Measurements from ENCODE around the gene SMIM8. TPM values are rescaled to one million over a fixed set of nuclear protein-coding genes. Genes with fewer than 3 reads are reported as not detected.

SMIM8 gene
- total RNA-seq, 1 donor from 2014 or later = 31.7 TPM

- Histone ChIP-seq H3K4me1 (no peaks in the 10 kb centered on the region), H3K9me3 (ENCODE audit: low read depth) (no peaks in the 10 kb centered on the region), H3F3A (ENCODE audit: low read depth) (no peaks in the 10 kb centered on the region), H4K20me1 (ENCODE audit: low read depth) (no peaks in the 10 kb centered on the region), H3K79me2 (ENCODE audit: low read depth) (no peaks in the 10 kb centered on the region), H3K4me3 (no peak overlapping the region), H3K27ac (no peak overlapping the region), H3K4me2 (no peak overlapping the region), H3K27me3 (no peaks in the 10 kb centered on the region), H3K36me3 (no peaks in the 10 kb centered on the region), H3K9ac (no peak overlapping the region), H2AFZ (replicated peaks) (no peak overlapping the region)
- no peak overlapping the region for H3K4me3 Mint-ChIP-seq
- H3K9me3 Mint-ChIP-seq = no peaks in the 10 kb centered on the region
- H3K27me3 Mint-ChIP-seq (ENCODE audit: insufficient read depth, low read depth) = no peaks in the 10 kb centered on the region
- no peak for DNase-seq (ENCODE audit: low spot score)
- H3K27ac Mint-ChIP-seq = no peak overlapping the region
- H3K4me1 Mint-ChIP-seq = no peaks in the 10 kb centered on the region
- H3K36me3 Mint-ChIP-seq = no peaks in the 10 kb centered on the region
- no peak for TF ChIP-seq CTCF (IDR thresholded peaks at IDR 0.05)
- TF ChIP-seq EZH2 (IDR thresholded peaks at IDR 0.05) = no peak
- no peak for TF ChIP-seq EZH2phosphoT487 (IDR thresholded peaks at IDR 0.05)
Measured at GRCh38 chr6:87349896-87350295, 27.5 kb downstream of the SMIM8 start.

- Mint-ChIP-seq H3K4me3 (no peak overlapping the region), H3K4me1 (no peaks in the 10 kb centered on the region), H3K36me3 (no peaks in the 10 kb centered on the region), H3K27me3 (ENCODE audit: insufficient read depth, low read depth) (no peaks in the 10 kb centered on the region), H3K9me3 (no peaks in the 10 kb centered on the region), H3K27ac (no peak overlapping the region)
- Histone ChIP-seq H3K79me2 (ENCODE audit: low read depth) (no peaks in the 10 kb centered on the region), H3K27ac (no peak overlapping the region), H3K4me3 (no peak overlapping the region), H3F3A (ENCODE audit: low read depth) (no peaks in the 10 kb centered on the region), H2AFZ (replicated peaks) (no peak overlapping the region), H3K36me3 (no peaks in the 10 kb centered on the region), H3K4me2 (no peak overlapping the region), H3K4me1 (no peaks in the 10 kb centered on the region), H4K20me1 (ENCODE audit: low read depth) (no peaks in the 10 kb centered on the region), H3K27me3 (no peaks in the 10 kb centered on the region), H3K9ac (no peak overlapping the region), H3K9me3 (ENCODE audit: low read depth) (no peaks in the 10 kb centered on the region)
- no peak for DNase-seq (ENCODE audit: low spot score)
- no peak for TF ChIP-seq CTCF (IDR thresholded peaks at IDR 0.05)
- TF ChIP-seq EZH2 (IDR thresholded peaks at IDR 0.05) = no peak
- TF ChIP-seq EZH2phosphoT487 (IDR thresholded peaks at IDR 0.05) = no peak
Measured at GRCh38 chr6:87350516-87350915, 28.1 kb downstream of the SMIM8 start.

GRCh38 chr6:87351583-87351982, 29.2 kb downstream of the SMIM8 start:
- Mint-ChIP-seq H3K4me1 (no peaks in the 10 kb centered on the region), H3K27me3 (ENCODE audit: insufficient read depth, low read depth) (no peaks in the 10 kb centered on the region), H3K4me3 (no peak overlapping the region), H3K36me3 (no peaks in the 10 kb centered on the region), H3K27ac (no peak overlapping the region), H3K9me3 (no peaks in the 10 kb centered on the region)
- DNase-seq (ENCODE audit: low spot score) = no peak
- Histone ChIP-seq H3F3A (ENCODE audit: low read depth) (no peaks in the 10 kb centered on the region), H3K9ac (no peak overlapping the region), H3K27me3 (no peaks in the 10 kb centered on the region), H3K4me3 (no peak overlapping the region), H3K79me2 (ENCODE audit: low read depth) (no peaks in the 10 kb centered on the region), H3K36me3 (no peaks in the 10 kb centered on the region), H3K27ac (no peak overlapping the region), H2AFZ (replicated peaks) (no peak overlapping the region), H4K20me1 (ENCODE audit: low read depth) (no peaks in the 10 kb centered on the region), H3K4me1 (no peaks in the 10 kb centered on the region), H3K4me2 (no peak overlapping the region), H3K9me3 (ENCODE audit: low read depth) (no peaks in the 10 kb centered on the region)
- TF ChIP-seq EZH2 (IDR thresholded peaks at IDR 0.05) (no peak), CTCF (IDR thresholded peaks at IDR 0.05) (no peak), EZH2phosphoT487 (IDR thresholded peaks at IDR 0.05) (no peak)

All from neural progenitor cell (in vitro differentiated cells).